DMS153 treated with DMSO at 0.1 percent for 48 hours (cell line): Measurements from ENCODE around the gene ADCY9.
A peak's percentile ranks its signal among the peaks of the same experiment; 100 is the strongest.
"Not testable (repeated sequence)": the region's sequence is repeated elsewhere in the genome, so short reads cannot be mapped to it uniquely, and the experiment has no call there.

ENCODE experiments used
- DNase-seq: peaks from one replicate; lab custom pipeline; 2025; ENCODE audit not compliant: unreplicated experiment; lab: John Stamatoyannopoulos, UW

Gene ADCY9

GRCh38 chr16:3953728-3954410 is 162.4 kb downstream of the ADCY9 start:
- DNase-seq = no peak

- no peak for DNase-seq
These were observed 163.5 kb downstream of the ADCY9 start for GRCh38 chr16:3952737-3953131.

GRCh38 chr16:3951861-3952736 is 164.1 kb downstream of the ADCY9 start:
- DNase-seq = peak; percentile 37

- not testable (repeated sequence) for DNase-seq
These were observed 164.9 kb downstream of the ADCY9 start for GRCh38 chr16:3951380-3951779.

- DNase-seq = peak; percentile 13
These were observed 165.7 kb downstream of the ADCY9 start for GRCh38 chr16:3950343-3951193.

GRCh38 chr16:3949946-3950342 is 166.3 kb downstream of the ADCY9 start:
- no peak for DNase-seq

GRCh38 chr16:3949287-3949686 is 167.0 kb downstream of the ADCY9 start:
- DNase-seq = no peak

- DNase-seq = no peak
These were observed 167.8 kb downstream of the ADCY9 start for GRCh38 chr16:3948378-3948995.

- DNase-seq = no peak
These were observed 169.6 kb downstream of the ADCY9 start for GRCh38 chr16:3946604-3947180.

GRCh38 chr16:3945751-3946603 is 170.3 kb downstream of the ADCY9 start:
- DNase-seq = no peak

- DNase-seq = not testable (repeated sequence)
These were observed 171.8 kb downstream of the ADCY9 start for GRCh38 chr16:3944457-3944856.

- DNase-seq = not testable (repeated sequence)
These were observed 174.1 kb downstream of the ADCY9 start for GRCh38 chr16:3942146-3942545.

GRCh38 chr16:3938843-3939624 is 177.2 kb downstream of the ADCY9 start:
- DNase-seq = peak; percentile 11

GRCh38 chr16:3938471-3938842 is 177.8 kb downstream of the ADCY9 start:
- DNase-seq = no peak

GRCh38 chr16:3937066-3937875 is 179.0 kb downstream of the ADCY9 start:
- no peak for DNase-seq

GRCh38 chr16:3935921-3936320 is 180.3 kb downstream of the ADCY9 start:
- no peak for DNase-seq

- no peak for DNase-seq
These were observed 181.6 kb downstream of the ADCY9 start for GRCh38 chr16:3934491-3935181.
